Measurements from ENCODE around the gene LCE6A.

Gene LCE6A

DNA sequence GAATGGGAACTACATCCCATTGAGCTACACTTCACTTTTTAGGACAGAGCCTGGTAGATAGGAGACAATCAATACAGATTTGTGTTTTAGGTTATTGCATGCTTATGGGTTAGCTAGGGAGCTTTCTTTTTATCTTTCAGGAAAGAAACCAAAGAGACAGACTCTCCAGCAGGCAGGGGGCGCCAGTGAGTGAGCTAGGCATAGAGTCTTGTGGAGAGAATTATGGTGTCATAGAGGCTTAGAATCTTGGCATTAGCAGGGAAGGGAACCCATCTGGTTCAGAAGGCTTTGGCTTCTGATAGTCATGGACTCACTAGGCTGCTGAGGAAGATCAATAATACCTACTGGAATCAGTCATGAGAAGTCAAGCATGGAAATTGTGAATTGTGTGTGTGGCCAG, 35.4 kb downstream of the LCE6A start, which contains the start of gene SMCP:
Gene SMCP, plus strand, starts transcription at position 281 of the 400 bp plus-strand sequence. CDS start 6,101 bp downstream, outside the sequence.
- DNase-seq = no peak

- DNase-seq = no peak
These were observed 37.0 kb downstream of the LCE6A start for GRCh38 chr1:152879559-152880198.

DNA sequence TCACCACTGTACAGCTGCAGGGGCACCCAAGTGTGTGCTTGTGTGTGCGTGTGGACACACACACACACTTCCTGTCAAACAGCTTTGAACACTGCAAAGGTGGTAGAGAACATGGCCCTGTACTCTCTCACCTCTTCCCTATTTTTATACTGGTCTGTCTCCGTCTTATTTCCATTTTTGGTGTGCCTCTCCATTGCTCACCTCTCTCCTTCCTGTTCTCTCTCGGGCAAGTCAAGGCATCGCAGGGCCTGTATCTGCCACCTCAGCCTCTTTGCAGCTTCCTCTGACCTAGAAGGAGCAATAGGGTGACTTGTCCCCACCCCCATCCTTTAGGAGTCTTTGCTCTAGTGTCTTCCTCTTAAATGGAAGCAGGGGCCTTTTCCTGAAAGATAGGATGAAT, 37.7 kb downstream of the LCE6A start:
- no peak for DNase-seq

- no peak for DNase-seq
These were observed 38.3 kb downstream of the LCE6A start for GRCh38 chr1:152880907-152881306.

DNA sequence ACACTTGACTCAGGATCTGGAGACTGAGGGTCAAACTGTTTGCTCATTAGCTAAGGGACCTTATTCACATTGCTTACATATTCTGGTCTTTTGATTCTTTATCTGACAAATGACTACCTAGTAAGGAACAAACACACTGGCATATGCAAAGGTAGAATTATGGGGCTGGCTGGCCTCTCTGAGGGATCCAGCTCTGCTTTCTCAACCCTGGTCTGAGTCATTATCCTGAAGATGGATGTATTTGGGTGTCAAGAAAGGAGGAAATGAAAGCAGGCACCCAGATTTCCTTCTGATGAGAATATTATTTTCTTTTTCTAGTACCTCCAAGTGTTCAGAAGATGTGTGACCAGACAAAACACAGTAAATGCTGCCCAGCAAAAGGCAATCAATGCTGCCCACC, 41.4 kb downstream of the LCE6A start:
- DNase-seq = no peak

DNA sequence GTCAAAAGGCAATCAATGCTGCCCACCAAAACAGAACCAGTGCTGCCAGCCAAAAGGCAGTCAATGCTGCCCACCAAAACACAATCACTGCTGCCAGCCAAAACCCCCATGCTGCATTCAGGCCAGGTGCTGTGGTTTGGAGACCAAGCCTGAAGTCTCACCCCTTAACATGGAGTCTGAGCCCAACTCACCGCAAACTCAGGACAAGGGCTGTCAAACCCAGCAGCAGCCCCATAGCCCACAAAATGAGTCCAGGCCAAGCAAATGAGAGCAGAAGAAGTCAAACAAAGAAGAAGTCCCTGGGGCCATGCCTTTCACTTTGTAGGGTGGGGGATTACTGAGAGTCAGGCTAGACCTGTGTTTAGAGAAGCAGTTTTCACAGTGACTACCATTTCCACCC, 41.9 kb downstream of the LCE6A start:
- no peak for DNase-seq

DNA sequence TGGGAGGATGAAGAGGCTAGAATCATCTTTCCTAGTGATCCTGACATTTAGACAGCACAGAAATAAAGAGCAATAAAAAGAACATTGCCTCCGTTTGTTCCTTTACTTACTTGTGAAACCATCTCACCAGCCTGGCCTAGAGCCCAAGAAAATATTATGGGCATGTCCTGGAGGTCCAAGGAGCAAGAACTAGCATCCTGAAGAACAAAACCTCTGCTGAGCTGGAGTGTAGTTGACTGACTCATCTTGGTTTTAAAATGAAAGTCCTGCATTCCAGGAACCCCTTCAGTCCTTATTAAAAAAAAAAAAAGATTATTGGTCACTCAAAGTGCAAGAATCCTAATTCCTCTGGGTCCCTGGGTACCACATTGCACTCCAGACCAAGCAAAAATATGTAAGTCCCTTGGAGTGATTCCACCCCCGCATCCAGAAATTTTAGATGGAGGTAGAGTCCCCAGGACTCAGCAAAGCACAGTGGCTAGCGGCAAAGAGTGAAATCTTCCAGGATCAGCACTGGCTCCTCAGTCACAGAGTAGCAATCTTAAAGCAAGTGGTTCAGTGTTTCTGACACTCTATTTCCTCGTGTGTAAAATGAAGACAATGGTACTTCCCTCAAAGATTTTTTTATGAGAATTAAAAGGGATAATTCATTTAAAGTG, 42.4 kb downstream of the LCE6A start:
- no peak for DNase-seq

GRCh38 chr1:152886085-152886484, 43.4 kb downstream of the LCE6A start:
- DNase-seq = no peak

DNA sequence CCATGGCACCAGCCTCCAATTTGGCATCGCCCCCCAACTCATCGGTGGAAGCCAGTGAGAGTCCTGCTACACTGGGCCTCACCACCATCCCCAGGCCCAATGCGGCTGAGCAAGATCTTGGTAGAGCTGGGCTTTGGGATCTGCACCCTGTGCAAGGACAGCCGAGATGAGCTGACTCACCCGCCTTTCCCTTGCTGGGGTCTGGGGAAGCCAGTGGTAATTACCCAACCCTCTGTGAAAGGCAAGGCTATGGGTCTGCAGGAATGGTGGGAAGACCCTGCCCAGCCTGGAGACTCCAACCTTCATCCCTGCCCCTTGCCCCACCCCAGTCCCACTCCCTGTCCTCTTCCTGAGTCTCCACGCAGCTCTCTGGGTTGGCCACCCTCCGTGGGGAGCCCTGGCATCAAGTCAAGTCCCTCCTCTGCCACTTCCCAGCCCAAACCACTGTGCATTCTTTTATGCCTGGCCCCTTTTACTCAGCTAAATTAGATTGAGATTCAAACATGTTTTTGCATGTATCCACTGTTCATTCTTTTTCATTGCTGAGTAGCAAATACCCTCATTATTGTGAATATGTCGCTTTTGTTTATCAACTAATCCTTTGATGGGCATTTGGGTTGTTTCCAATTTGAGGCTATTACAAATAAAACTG, 44.2 kb downstream of the LCE6A start:
- DNase-seq = no peak

GRCh38 chr1:152888126-152888525, 45.5 kb downstream of the LCE6A start:
- no peak for DNase-seq
